Skeletal muscle tissue (tissue), 4 donors: ENCODE data around the gene DYNC1H1. TPM values are rescaled to one million over a fixed set of nuclear protein-coding genes. Genes with fewer than 3 reads are reported as not detected.

Experiments used
- H3K27ac ChIP-seq: one replicate; pipeline ENCODE4 v1.7.0; 2013; ENCODE audit warnings: mild to moderate bottlenecking, low read depth, low read length, inconsistent platforms
- H3K27me3 ChIP-seq, 3 donors: one replicate each; pipeline ENCODE4 v1.7.0; 2013; ENCODE audit warnings: low read length in 3 of 3; ENCODE audit not compliant: control insufficient read depth in 3 of 3, insufficient read depth in 3 of 3
- H3K36me3 ChIP-seq, 3 donors: one replicate each; pipeline ENCODE4 v1.7.0; 2013; ENCODE audit warnings: low read length in 3 of 3; ENCODE audit not compliant: control insufficient read depth in 3 of 3, insufficient read depth in 3 of 3
- H3K4me1 ChIP-seq, 3 donors: one replicate each; pipeline ENCODE4 v1.7.0; 2013; ENCODE audit warnings: low read length in 3 of 3, mild to moderate bottlenecking in 3 of 3; ENCODE audit not compliant: control insufficient read depth in 3 of 3, insufficient read depth in 3 of 3
- H3K4me3 ChIP-seq, 3 donors: one replicate each; pipeline ENCODE4 v1.7.0; 2013; ENCODE audit warnings: low read length in 3 of 3
- H3K9ac ChIP-seq, 3 donors: one replicate each; pipeline ENCODE4 v1.7.0; 2013; ENCODE audit warnings: low read length in 3 of 3, mild to moderate bottlenecking in 3 of 3, moderate library complexity in 2 of 3, low read depth in 1 of 3
- H3K9me3 ChIP-seq, 3 donors: one replicate each; pipeline ENCODE4 v1.7.0; 2013; ENCODE audit warnings: low read length in 3 of 3; ENCODE audit not compliant: control insufficient read depth in 3 of 3
- total RNA-seq: library from RNA; depleted of rRNA; stranded (reverse); fragments of >200 nt; gene quantifications from one replicate; pipeline ENCODE4 v1.2.3, GENCODE V29; 2014
- donor health status: Osteomylitis.

Gene DYNC1H1
- total RNA-seq, 1 donor from 2014 or later = 211 TPM

- H3K27me3 ChIP-seq = no peaks in the 10 kb centered on the region
- H3K9me3 ChIP-seq = no peaks in the 10 kb centered on the region
- H3K36me3 ChIP-seq = peaks cover 81 to 90% (median 87%) of the 10 kb centered on the region in 3 donors
- no peak overlapping the region for H3K4me3 ChIP-seq
- no peak overlapping the region for H3K27ac ChIP-seq
- H3K4me1 ChIP-seq = peaks cover 0 to 3% (median 0%) of the 10 kb centered on the region in 3 donors
- H3K9ac ChIP-seq = no peak overlapping the region
These were observed 54.7 kb downstream of the DYNC1H1 start for GRCh38 chr14:102019006-102019540.

GRCh38 chr14:102020058-102020971 is 55.9 kb downstream of the DYNC1H1 start:
- Histone ChIP-seq H3K9ac (no peak overlapping the region), H3K4me3 (no peak overlapping the region), H3K9me3 (no peaks in the 10 kb centered on the region), H3K27ac (no peak overlapping the region), H3K27me3 (no peaks in the 10 kb centered on the region), H3K36me3 (peaks cover 72 to 83% (median 78%) of the 10 kb centered on the region in 3 donors), H3K4me1 (no peaks in the 10 kb centered on the region)

GRCh38 chr14:102026934-102027333 is 62.6 kb downstream of the DYNC1H1 start:
- Histone ChIP-seq H3K9ac (no peak overlapping the region), H3K9me3 (no peaks in the 10 kb centered on the region), H3K27me3 (no peaks in the 10 kb centered on the region), H3K4me1 (no peaks in the 10 kb centered on the region), H3K27ac (no peak overlapping the region), H3K36me3 (peaks cover 68 to 80% (median 77%) of the 10 kb centered on the region in 3 donors), H3K4me3 (no peak overlapping the region)

GRCh38 chr14:102027951-102028350 is 63.6 kb downstream of the DYNC1H1 start:
- Histone ChIP-seq H3K4me1 (no peaks in the 10 kb centered on the region), H3K36me3 (peaks cover 72 to 81% (median 81%) of the 10 kb centered on the region in 3 donors), H3K4me3 (no peak overlapping the region), H3K9me3 (no peaks in the 10 kb centered on the region), H3K9ac (no peak overlapping the region), H3K27me3 (no peaks in the 10 kb centered on the region), H3K27ac (no peak overlapping the region)

- H3K27me3 ChIP-seq = no peaks in the 10 kb centered on the region
- H3K9ac ChIP-seq = no peak overlapping the region
- H3K27ac ChIP-seq = no peak overlapping the region
- H3K9me3 ChIP-seq = no peaks in the 10 kb centered on the region
- H3K36me3 ChIP-seq = peaks cover 75 to 83% (median 82%) of the 10 kb centered on the region in 3 donors
- H3K4me1 ChIP-seq = no peaks in the 10 kb centered on the region
- no peak overlapping the region for H3K4me3 ChIP-seq
These were observed 64.4 kb downstream of the DYNC1H1 start for GRCh38 chr14:102028733-102029132.

- no peak overlapping the region for H3K4me3 ChIP-seq
- H3K9ac ChIP-seq = no peak overlapping the region
- peaks cover 78 to 85% (median 83%) of the 10 kb centered on the region in 3 donors for H3K36me3 ChIP-seq
- H3K9me3 ChIP-seq = no peaks in the 10 kb centered on the region
- no peaks in the 10 kb centered on the region for H3K4me1 ChIP-seq
- no peak overlapping the region for H3K27ac ChIP-seq
- no peaks in the 10 kb centered on the region for H3K27me3 ChIP-seq
These were observed 65.6 kb downstream of the DYNC1H1 start for GRCh38 chr14:102029956-102030355.

GRCh38 chr14:102033241-102033640 is 68.9 kb downstream of the DYNC1H1 start:
- peaks cover 83 to 85% (median 84%) of the 10 kb centered on the region in 3 donors for H3K36me3 ChIP-seq
- no peaks in the 10 kb centered on the region for H3K9me3 ChIP-seq
- no peaks in the 10 kb centered on the region for H3K4me1 ChIP-seq
- no peak overlapping the region for H3K27ac ChIP-seq
- no peak overlapping the region for H3K9ac ChIP-seq
- H3K4me3 ChIP-seq = no peak overlapping the region
- H3K27me3 ChIP-seq = no peaks in the 10 kb centered on the region

- H3K9ac ChIP-seq = no peak overlapping the region
- no peaks in the 10 kb centered on the region for H3K4me1 ChIP-seq
- no peak overlapping the region for H3K4me3 ChIP-seq
- H3K9me3 ChIP-seq = no peaks in the 10 kb centered on the region
- no peaks in the 10 kb centered on the region for H3K27me3 ChIP-seq
- H3K27ac ChIP-seq = no peak overlapping the region
- peaks cover 83 to 85% (median 84%) of the 10 kb centered on the region in 3 donors for H3K36me3 ChIP-seq
These were observed 69.9 kb downstream of the DYNC1H1 start for GRCh38 chr14:102034301-102034700.

- Histone ChIP-seq H3K4me1 (no peaks in the 10 kb centered on the region), H3K9ac (no peak overlapping the region), H3K4me3 (no peak overlapping the region), H3K36me3 (peaks cover 83 to 86% (median 83%) of the 10 kb centered on the region in 3 donors), H3K9me3 (no peaks in the 10 kb centered on the region), H3K27ac (no peak overlapping the region), H3K27me3 (no peaks in the 10 kb centered on the region)
These were observed 71.5 kb downstream of the DYNC1H1 start for GRCh38 chr14:102035914-102036313.

- Histone ChIP-seq H3K27ac (no peak overlapping the region), H3K36me3 (peaks cover 85 to 89% (median 86%) of the 10 kb centered on the region in 3 donors), H3K9me3 (no peaks in the 10 kb centered on the region), H3K27me3 (no peaks in the 10 kb centered on the region), H3K4me1 (peaks cover 0 to under 1% (median 0%) of the 10 kb centered on the region in 3 donors), H3K9ac (no peak overlapping the region), H3K4me3 (no peak overlapping the region)
These were observed 73.3 kb downstream of the DYNC1H1 start for GRCh38 chr14:102037686-102038085.
